Measurements from ENCODE around the gene PIP5KL1.

PIP5KL1 gene

GRCh38 chr9:127930231-127931091, at the start of gene PIP5KL1:
Gene PIP5KL1 (minus strand): TSS chr9:127930777. CDS start chr9:127930752, 25 bp downstream.
- DNase-seq, result peak; percentile 77 to 81

DNA sequence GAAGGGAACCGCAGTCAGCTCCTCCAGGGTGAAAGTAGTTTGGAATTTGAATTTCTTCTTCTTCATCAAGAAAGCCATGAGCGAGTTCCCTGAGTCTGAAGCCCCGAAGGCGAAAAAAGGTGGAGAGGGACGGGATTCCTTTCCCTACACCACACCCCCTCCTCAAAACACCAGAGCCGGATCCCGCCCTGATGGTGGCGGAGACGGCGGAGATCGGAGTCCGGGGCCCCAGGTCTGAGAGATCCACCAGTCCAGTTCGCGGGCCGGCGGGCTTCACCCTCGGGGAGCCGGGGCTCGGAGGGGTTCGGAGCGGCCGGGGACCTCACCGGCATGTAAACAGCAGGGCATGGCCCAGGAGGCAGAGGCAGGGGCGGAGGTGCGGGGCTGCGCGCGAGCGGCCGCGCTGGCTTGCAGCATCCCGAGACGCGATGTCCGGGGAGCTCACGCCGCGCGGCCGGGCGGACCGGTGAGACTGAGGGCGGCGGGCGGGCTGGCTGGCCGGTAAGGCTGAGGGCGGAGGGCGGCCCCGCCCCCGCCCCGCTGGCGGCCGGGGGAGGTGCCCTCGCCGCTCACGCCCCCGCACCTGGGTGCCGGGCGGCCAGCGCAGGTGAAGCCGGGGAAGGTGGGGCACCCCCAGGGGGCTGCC, 49.6 kb upstream of the PIP5KL1 start:
- DNase-seq, result peak in 1 of 2 donors; percentile 51

DNA sequence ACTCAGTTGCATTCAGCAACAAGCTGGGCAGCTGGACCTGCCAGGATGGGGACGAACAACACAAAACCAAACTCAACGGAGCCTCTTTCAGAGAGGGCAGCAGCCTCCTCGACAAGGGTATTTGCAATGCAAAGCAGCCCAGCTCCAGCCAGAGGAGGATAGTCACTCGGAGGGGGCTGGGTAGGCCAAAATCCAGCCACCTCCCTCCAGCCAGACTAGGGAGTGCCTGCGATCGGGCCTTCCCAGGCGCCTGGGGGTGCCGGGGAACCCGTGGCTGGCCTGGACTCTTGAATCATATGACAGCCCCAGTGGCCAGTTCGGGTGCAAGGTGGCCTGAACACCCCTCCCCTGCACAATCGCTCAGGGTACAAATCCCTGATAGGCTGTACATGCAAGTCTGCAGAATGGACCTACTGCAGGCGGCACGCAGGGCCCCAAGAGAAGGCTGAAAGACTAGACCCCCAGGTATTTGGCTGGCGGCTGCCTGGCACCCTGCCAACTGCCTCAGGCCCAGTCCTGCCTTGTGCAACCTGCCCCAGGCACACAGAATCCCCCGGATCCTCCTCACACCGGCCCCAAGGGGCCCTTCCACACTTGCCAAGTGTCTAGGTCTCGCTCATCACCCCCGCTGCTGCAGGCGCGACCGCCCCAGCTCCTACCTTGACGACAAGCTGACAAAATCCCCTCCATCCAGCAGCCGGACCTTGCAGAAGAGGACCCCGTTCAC, 48.9 kb upstream of the PIP5KL1 start:
- peak in 1 of 2 donors; percentile 42 for DNase-seq

DNA sequence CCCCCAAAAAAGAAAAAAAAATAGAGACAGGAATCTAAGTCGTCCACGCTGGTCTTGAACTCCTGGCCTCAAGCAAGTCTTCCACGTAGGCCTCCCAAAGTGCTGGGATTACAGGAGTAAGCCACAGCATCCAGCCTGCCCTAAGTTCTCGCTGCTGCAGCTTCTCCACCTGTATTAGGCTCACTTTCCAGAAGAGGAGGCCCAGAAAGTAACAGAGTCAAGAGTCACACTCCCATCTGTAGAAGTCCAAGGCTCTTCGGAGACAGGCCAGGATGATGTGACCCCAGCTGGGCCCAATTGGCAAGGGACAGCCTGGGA, 48.4 kb upstream of the PIP5KL1 start:
- DNase-seq, result no peak

- DNase-seq, result peak in 1 of 2 donors; percentile 37
Measured at GRCh38 chr9:127977884-127978647, 47.5 kb upstream of the PIP5KL1 start.

- DNase-seq, result peak in 1 of 2 donors; percentile 38
Measured at GRCh38 chr9:127977009-127977883, 46.7 kb upstream of the PIP5KL1 start.

DNA sequence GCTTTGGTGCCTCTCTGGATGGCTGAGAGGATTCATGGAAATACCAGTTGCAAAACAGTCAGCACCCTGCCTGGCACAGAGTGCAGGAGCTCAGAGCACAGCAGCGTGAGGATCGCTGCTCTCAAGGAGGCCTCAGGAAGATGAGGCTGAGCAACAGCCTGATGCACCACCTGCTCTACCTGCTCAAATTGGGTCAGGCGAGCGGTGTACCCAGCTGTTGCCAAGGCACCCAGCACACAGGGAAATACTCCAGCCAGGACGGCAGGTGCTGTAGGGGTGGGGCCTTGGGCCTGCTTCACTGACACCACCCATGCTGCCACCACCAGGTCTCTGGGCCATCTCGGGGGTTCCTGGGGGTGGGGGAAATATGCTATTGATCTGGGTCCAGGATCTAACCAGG, 45.9 kb upstream of the PIP5KL1 start:
- no peak for DNase-seq

DNA sequence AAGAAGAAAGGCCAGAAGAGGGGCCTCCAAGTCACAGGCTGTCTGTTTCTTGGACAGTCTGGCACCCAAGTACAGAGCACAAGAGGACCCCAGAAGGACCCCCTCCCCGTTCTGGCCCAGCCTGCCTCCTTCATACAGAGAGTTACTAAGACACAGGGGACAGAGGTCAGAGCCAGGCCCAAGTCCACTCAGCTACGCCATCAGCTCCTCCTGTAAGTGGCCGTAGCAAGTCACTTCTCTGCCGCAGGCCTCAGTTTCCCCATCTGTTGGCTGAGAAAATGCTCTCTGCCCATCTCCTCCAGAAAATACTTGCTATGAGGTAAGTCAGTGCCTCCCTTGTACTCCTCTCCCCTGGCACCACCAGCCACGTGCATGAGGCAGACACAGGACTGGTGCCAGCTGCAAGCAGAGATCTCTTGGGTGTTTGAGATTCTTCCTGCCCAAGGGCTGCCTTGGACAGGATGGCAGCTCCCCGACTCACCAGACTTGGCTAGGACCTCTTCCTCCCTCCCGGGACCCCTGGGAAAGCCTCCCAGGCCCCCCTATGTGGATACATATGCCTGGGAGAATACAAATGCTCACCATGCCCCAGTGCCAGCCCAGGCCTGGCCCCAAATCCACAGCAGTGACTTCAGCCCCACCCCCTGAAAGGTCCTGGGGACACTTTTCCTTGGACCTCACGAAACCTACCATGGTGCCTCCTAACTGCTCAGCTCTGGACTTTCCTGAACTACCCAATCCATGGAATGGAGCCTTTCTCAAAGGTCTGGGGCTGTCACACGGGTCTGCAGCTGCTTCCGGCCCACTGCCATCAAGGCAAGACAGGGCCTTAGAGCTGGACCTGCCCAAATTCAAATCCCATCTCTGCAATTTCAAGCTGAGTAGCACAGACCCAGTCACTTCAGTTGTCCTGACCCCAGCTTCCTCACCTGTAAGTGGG, 45.1 kb upstream of the PIP5KL1 start:
- no peak for DNase-seq

- no peak for DNase-seq
Measured at GRCh38 chr9:127974769-127975261, 44.2 kb upstream of the PIP5KL1 start.

- no peak for DNase-seq
Measured at GRCh38 chr9:127974001-127974768, 43.6 kb upstream of the PIP5KL1 start.

DNA sequence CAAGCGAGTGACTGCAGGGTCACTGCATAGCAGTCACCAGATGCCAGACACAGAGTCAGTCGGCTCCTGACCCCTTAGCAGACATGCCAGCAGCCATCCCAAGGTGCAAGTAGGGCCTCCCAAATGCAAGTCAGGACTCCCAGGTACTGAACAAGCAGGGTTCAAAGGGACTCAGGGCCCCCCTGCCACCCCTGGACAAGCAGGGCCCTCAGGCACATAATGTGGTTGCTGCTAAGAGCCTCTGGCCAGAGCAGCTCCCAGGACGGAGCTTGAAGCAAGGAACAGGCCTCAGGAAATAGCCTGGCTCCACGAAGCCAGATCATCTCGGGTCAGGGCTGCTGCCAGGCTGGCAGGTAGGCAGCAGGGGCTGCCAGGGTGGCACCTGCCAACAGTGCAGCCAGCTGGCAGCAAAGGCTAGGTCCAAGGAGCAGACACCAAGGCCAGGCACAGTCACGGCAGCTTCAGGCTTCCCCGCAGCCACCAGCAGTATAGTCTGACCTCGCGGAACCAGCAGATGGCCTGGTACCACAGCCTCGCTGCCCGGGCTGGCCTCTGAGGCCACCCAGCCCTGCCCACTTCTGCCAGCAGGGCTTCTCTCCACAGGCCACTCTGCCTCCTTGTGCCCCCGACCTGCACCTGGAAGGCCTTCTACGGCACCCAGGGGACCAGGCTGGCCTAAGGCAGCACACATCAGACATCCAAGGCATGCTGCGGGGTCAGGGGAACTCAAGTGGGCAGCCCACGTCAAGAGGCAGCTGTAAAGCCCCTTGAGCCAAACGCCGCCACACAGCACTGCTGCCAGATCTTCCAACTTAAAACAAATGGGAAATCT, 42.8 kb upstream of the PIP5KL1 start:
- no peak for DNase-seq

DNA sequence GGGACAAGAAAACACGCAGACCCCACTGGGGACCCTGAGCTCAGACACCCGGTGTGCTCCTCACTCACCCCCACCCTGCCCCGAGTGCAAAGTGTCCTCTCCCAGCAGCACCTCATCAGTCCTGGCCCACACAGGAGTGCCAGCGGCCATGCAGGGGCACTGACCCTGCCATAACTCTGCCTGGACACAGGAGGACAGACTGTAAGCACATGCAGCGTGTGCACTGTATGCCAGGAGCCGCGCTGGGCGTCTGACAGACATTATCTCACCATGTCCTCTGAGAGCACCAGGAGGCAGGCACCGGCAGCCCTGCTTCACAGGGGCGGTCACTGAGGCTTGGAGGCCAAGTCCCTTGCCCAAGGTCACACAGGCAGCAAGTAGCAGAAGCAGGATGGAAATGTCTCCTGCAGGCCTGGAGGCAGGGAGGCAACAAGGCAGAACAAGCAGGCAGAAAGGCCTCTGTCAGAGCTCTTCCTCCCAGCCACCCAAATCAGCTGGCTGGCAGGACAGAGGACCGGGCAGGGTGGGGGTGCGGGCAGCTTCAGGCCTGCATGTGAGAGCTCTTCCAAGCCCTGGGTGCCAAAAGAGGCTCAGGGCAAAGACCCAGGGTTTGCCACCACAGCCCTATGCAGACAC, 41.8 kb upstream of the PIP5KL1 start:
- DNase-seq, result no peak

- no peak for DNase-seq
Measured at GRCh38 chr9:127971357-127972235, 41.0 kb upstream of the PIP5KL1 start.

DNA sequence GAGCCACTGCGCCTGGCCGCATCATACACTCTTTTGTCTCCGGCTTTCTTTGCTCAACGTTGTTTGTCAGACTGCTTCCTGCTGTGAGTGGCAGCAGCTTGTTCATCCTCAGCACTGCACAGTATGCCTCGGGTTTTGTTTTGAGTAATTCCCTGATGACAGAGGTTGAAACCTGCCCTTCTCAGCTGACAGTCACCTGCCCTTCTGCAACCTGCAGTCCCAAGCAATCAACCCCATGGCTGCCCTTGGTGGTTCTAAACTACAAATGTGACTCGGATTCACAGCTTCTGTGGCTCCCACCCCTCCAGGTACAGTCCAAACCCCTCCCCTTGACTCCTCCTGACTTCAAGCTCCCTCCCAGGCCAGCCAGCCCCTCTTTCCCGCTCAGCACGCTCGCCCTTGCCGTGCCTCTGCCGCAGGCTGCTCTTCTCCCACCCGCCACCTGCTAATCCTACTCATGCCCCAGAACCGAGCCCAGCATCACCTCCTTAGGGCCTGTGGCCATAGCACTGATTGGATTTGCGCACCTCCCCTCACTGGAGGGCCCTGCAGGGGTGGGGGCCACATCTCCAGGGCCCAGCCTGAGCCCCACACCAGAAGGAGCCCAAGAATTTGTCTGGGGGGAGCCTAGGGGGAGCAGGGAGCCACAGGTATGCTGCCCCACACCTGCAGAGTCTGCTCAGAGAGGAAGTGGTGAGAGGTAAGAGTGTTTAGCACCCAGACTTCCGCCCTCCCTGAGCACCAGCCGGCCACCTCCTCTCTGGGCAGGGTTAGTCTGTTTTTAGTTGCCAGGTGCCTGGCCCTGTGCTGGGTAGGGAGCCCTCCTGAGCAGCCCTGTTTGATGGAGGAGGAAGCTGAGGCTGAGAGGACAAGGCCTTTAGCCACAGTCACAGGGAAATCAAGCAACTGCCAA, 40.1 kb upstream of the PIP5KL1 start:
- peak; percentile 67 to 75 for DNase-seq

DNA sequence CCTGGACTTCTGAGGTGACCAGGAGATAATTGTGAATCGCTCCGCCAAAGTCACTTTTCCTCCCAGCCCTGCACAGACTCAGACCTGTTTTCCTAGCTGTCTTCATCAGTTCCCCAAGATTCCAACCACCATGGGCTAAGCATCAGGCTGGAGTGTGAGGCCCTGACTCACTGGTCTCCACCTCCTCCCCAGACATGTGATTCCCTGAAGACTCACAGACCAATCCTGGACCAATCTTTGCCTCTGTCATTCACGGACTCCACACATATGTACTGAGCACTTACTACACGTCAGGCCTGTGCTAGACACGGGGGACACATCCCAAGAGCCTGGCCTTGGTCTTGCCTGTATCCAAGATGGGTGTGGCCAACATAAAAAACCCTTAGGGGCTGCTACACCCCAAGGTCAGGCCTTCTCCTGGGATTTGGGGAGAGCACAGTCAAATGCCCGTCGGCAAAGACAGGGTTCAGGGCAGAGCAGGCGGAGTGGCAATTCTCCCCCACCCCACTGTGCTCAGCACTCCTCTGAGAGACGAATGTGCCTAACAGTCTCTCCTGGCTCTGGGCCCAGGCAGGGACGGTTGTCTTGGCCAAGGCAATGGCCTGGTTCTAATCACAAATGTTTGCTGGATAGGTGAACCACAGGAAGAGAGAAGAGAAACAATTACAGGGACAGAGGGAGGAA, 38.3 kb upstream of the PIP5KL1 start:
- DNase-seq, result no peak

Data from stimulated activated CD4-positive, alpha-beta T cell treated with anti-CD3 and anti-CD28 coated beads, Interleukin-2, amount 100 ng/mL, for 24 hours (primary cell).